GM12878 (cell line): ENCODE results near the gene PKDREJ. TPM values are rescaled to one million over a fixed set of nuclear protein-coding genes. Genes with fewer than 3 reads are reported as not detected.

Source experiments
- ATAC-seq: fragments of 200-7000 bp; cut with Tn5 transposase; 3 replicates; pipeline ENCODE4 v1.9.1; 2020; ENCODE audit warnings: mild to moderate bottlenecking, moderate library complexity
- BruUV-seq: library from RNA; stranded (reverse); fragments of 400-500 nt; replicated peaks from 2 replicates; lab custom pipeline; 2021; lab: Mats Ljungman, UMichigan
- CTCF ChIA-PET: fragments of 300-600 bp; sonication (Branson Sonifier 250); formaldehyde crosslinking; extraction: SDS; loops from one replicate; lab custom pipeline; 2021; ENCODE audit warnings: inconsistent platforms; lab: Yijun Ruan, JAX
- POLR2A ChIA-PET: fragments of 350-600 bp; formaldehyde crosslinking; extraction: SDS; loops from one replicate; lab custom pipeline; 2021; ENCODE audit warnings: inconsistent platforms; lab: Charles Lee
- RAD21 ChIA-PET: fragments of 300-600 bp; sonication (Branson Sonifier 250); formaldehyde crosslinking; loops from one replicate; lab custom pipeline; 2023; ENCODE audit warnings: antibody characterized with exemption; ENCODE audit not compliant: unreplicated experiment; lab: Charles Lee
- SMC1A ChIA-PET: fragments of 300-600 bp; sonication (Branson Sonifier 250); formaldehyde crosslinking; loops from one replicate; lab custom pipeline; 2023; ENCODE audit not compliant: unreplicated experiment, uncharacterized antibody; lab: Charles Lee
- DNase-seq: peaks from one replicate; pipeline ENCODE4 v3.0.0-alpha.2; 2011; ENCODE audit warnings: low read depth, low spot score
- FAIRE-seq: peaks from 3 replicates; lab custom pipeline; 2011; peaks lifted over from hg19 to GRCh38; lab: Jason Lieb, UNC
- H2AFZ ChIP-seq: 2 replicates; pipeline ENCODE4 v1.6.0; 2011; ENCODE audit warnings: low read depth, low read length, control low read depth; ENCODE audit not compliant: control insufficient read depth
- H3K27ac ChIP-seq: 2 replicates; pipeline ENCODE4 v1.5.1; 2011; ENCODE audit warnings: control low read depth; ENCODE audit not compliant: control insufficient read depth, insufficient read depth
- H3K27me3 ChIP-seq, 2 experiments: replicated peaks in 1 of 2; 2 replicates each; pipeline versions ENCODE4 v1.6.0 to v1.6.1; 2011; ENCODE audit warnings: low read length in 1 of 2; ENCODE audit not compliant: control insufficient read depth in 2 of 2, insufficient read depth in 2 of 2
- H3K36me3 ChIP-seq, 2 experiments: 2 replicates each; pipeline ENCODE4 v1.5.1; 2011; ENCODE audit warnings: low read length in 1 of 2; ENCODE audit not compliant: control insufficient read depth in 2 of 2, insufficient read depth in 2 of 2
- H3K4me1 ChIP-seq: 2 replicates; pipeline ENCODE4 v1.6.1; 2011; ENCODE audit warnings: mild to moderate bottlenecking, low read length, moderate library complexity, mixed read lengths; ENCODE audit not compliant: control insufficient read depth, insufficient read depth
- H3K4me2 ChIP-seq: 2 replicates; pipeline ENCODE4 v1.6.0; 2011; ENCODE audit warnings: control low read depth; ENCODE audit not compliant: control insufficient read depth, insufficient read depth
- H3K4me3 ChIP-seq: fragments of 200-600 bp; sonication (generic); 2 replicates; pipeline ENCODE4 v1.5.1; 2016
- H3K79me2 ChIP-seq: 2 replicates; pipeline ENCODE4 v1.6.0; 2011; ENCODE audit warnings: low read length; ENCODE audit not compliant: control insufficient read depth, insufficient read depth
- H3K9ac ChIP-seq: 2 replicates; pipeline ENCODE4 v1.8.0; 2011; ENCODE audit warnings: low read length, control low read depth, mixed read lengths; ENCODE audit not compliant: control insufficient read depth, insufficient read depth
- H3K9me3 ChIP-seq: replicated peaks from 3 replicates; pipeline ENCODE4 v1.5.1; 2011; ENCODE audit warnings: mild to moderate bottlenecking, low read length; ENCODE audit not compliant: control insufficient read depth, insufficient read depth
- H4K20me1 ChIP-seq: 2 replicates; pipeline ENCODE4 v1.6.0; 2011; ENCODE audit not compliant: control insufficient read depth, insufficient read depth
- CREM ChIP-seq: IDR thresholded peaks from 2 replicates; pipeline ENCODE4 v1.6.1; 2014; ENCODE audit warnings: antibody characterized with exemption, low read depth
- ESRRA ChIP-seq: IDR thresholded peaks from 2 replicates; pipeline ENCODE4 v1.6.1; 2012; ENCODE audit warnings: mild to moderate bottlenecking, low read length, improper control_type of control experiment
- EZH2 ChIP-seq: IDR thresholded peaks from 2 replicates; pipeline ENCODE4 v1.6.1; 2012; ENCODE audit warnings: low read depth, mild to moderate bottlenecking, control low read depth, inconsistent platforms, low read length, borderline replicate concordance; ENCODE audit not compliant: control insufficient read depth
- FOS ChIP-seq: IDR thresholded peaks from 3 replicates; pipeline ENCODE4 v1.6.1; 2011; ENCODE audit warnings: borderline replicate concordance; ENCODE audit not compliant: insufficient read length; ENCODE audit errors: extremely low read depth
- HDGF ChIP-seq: fragments of 450-650 bp; IDR thresholded peaks from 2 replicates; pipeline ENCODE4 v1.6.1; 2016; ENCODE audit warnings: antibody characterized with exemption
- JUND ChIP-seq: IDR thresholded peaks from 2 replicates; pipeline ENCODE4 v1.6.1; 2012; ENCODE audit warnings: low read depth, mild to moderate bottlenecking, low read length, improper control_type of control experiment, moderate library complexity
- MAX ChIP-seq: IDR thresholded peaks from 2 replicates; pipeline ENCODE4 v1.6.1; 2012; ENCODE audit warnings: low read depth, low read length, improper control_type of control experiment
- MXI1 ChIP-seq: fragments of 150-350 bp; IDR thresholded peaks from 2 replicates; pipeline ENCODE4 v1.6.1; 2011; ENCODE audit warnings: low read depth, mild to moderate bottlenecking, inconsistent platforms, low read length, improper control_type of control experiment
- NR2F1 ChIP-seq: fragments of 450-650 bp; conservative IDR thresholded peaks from 2 replicates; pipeline ENCODE4 v1.6.1; 2017; ENCODE audit warnings: mild to moderate bottlenecking
- PAX8 ChIP-seq: fragments of 450-650 bp; IDR thresholded peaks from 2 replicates; pipeline ENCODE4 v1.6.1; 2017; ENCODE audit warnings: mild to moderate bottlenecking, moderate library complexity
- PBX3 ChIP-seq: IDR thresholded peaks from 2 replicates; pipeline ENCODE4 v1.6.1; 2011; ENCODE audit warnings: mild to moderate bottlenecking, low read depth, low read length, moderate library complexity; ENCODE audit not compliant: insufficient replicate concordance
- PRDM15 ChIP-seq: fragments of 450-650 bp; formaldehyde crosslinking; IDR thresholded peaks from 2 replicates; pipeline ENCODE4 v1.4.0; 2020; ENCODE audit warnings: mild to moderate bottlenecking, moderate library complexity
- RFX5 ChIP-seq: IDR thresholded peaks from 2 replicates; pipeline ENCODE4 v1.6.1; 2011; ENCODE audit warnings: low read depth, low read length, improper control_type of control experiment
- TCF3 ChIP-seq: IDR thresholded peaks from 2 replicates; pipeline ENCODE4 v1.6.1; 2012; ENCODE audit warnings: low read depth, mild to moderate bottlenecking, low read length, borderline replicate concordance; ENCODE audit not compliant: insufficient read depth
- USF2 ChIP-seq: IDR thresholded peaks from 2 replicates; pipeline ENCODE4 v1.6.1; 2011; ENCODE audit warnings: low read depth, low read length, improper control_type of control experiment, borderline replicate concordance
- ZBTB33 ChIP-seq: fragments of 450-650 bp; IDR thresholded peaks from 2 replicates; pipeline ENCODE4 v1.6.1; 2017; ENCODE audit warnings: mild to moderate bottlenecking
- ZNF622 ChIP-seq: fragments of 450-650 bp; IDR thresholded peaks from 2 replicates; pipeline ENCODE4 v1.6.1; 2017; ENCODE audit warnings: mild to moderate bottlenecking, inconsistent platforms
- ZZZ3 ChIP-seq: IDR thresholded peaks from 2 replicates; pipeline ENCODE4 v1.6.1; 2011; ENCODE audit warnings: low read depth; ENCODE audit not compliant: control insufficient read depth, insufficient read length
- WGBS: methylation state at CpG from one replicate; pipeline ENCODE4 v1.1.6; 2016; ENCODE audit warnings: low lambda C conversion rate; ENCODE audit not compliant: insufficient replicate concordance, insufficient coverage; ENCODE audit errors: missing lambda C conversion rate; 5-methylcytosine and 5-hydroxymethylcytosine counted together
- in situ Hi-C: fragments of 300-500 bp; cut with MboI; formaldehyde crosslinking; loops from 9 replicates; pipeline ENCODE4 v1.14.3; 2018; ENCODE audit warnings: mixed read lengths
- intact Hi-C: fragments of 100-400 bp; cut with micrococcal nuclease; formaldehyde crosslinking; loops from one replicate; pipeline ENCODE4 v1.14.2; 2022; ENCODE audit not compliant: unreplicated experiment
- polyA plus RNA-seq, 11 experiments: library from polyadenylated mRNA; depleted of rRNA in 4 of 11; unstranded in 6 of 11; stranded (reverse) in 5 of 11; fragments of >200 nt; fragmentation: Nextera tagmentation in 4 of 11; fragmentation: Illumina TruSeq in 1 of 11; extraction: Ambion mirVana in 4 of 11; extraction: Trizol in 1 of 11; gene quantifications; 1 replicate in 1 of 11; 2 replicates in 10 of 11; pipeline versions ENCODE4 v1.2.1 to v1.2.3, GENCODE V29; 2011 to 2016; ENCODE audit warnings: inconsistent platforms in 2 of 11, missing spikeins in 2 of 11, low read depth in 1 of 11
- total RNA-seq, 4 experiments: library from RNA; depleted of rRNA in 3 of 4; stranded (reverse); fragments of >200 nt in 3 of 4; fragmentation: Illumina TruSeq in 1 of 4; extraction: Trizol in 1 of 4; gene quantifications; 2 replicates each; pipeline versions ENCODE4 v1.2.1 to v1.2.3, GENCODE V29; 2013 to 2021

PKDREJ gene
- total and polyA plus RNA-seq, 10 of the 15 experiments (the other 5 are each of a cell fraction or from before 2014, with no cell fraction given), result 0.02 to 0.03 TPM; not detected in 8

- Histone ChIP-seq H3K4me3 (no peak overlapping the region), H3K9ac (no peak overlapping the region), H3K4me1 (peaks cover 6% of the 10 kb centered on the region), H3K4me2 (no peak overlapping the region), H2AFZ (no peak overlapping the region), H3K79me2 (no peaks in the 10 kb centered on the region), H3K27ac (no peak overlapping the region), H3K9me3 (no peaks in the 10 kb centered on the region), H3K36me3 (no peaks in the 10 kb centered on the region), H3K27me3 (no peaks in the 10 kb centered on the region), H4K20me1 (no peaks in the 10 kb centered on the region)
- no peak for DNase-seq
- RAD21 ChIA-PET, result no interaction called here
- SMC1A ChIA-PET, result no interaction called here
- intact Hi-C loops, result no loop called here
- POLR2A ChIA-PET, result interaction anchor here (0.5 kb wide), 1 partner anchor 47 kb away, joined by 3 read pairs; no protein-coding TSS in a partner anchor
- no peak for ATAC-seq
- WGBS, result 72% methylated on average over 2 of the region's 2 CpGs
- CTCF ChIA-PET, result no interaction called here
- no TSS peak for BruUV-seq
- no peak for FAIRE-seq
- in situ Hi-C loops, result no loop called here
- TF ChIP-seq NR2F1 (no peak), ZNF622 (no peak), MXI1 (no peak), PRDM15 (CRISPR knock-in tag) (no peak), ZZZ3 (no peak), ZBTB33 (no peak), FOS (no peak), PAX8 (no peak), RFX5 (no peak), HDGF (no peak), JUND (no peak), ESRRA (no peak), PBX3 (no peak), EZH2 (no peak), TCF3 (no peak), USF2 (no peak), MAX (no peak), CREM (no peak)
Observed at GRCh38 chr22:46240073-46240472, 23.1 kb downstream of the PKDREJ start.
